Measurements from ENCODE around the gene ZGRF1. TPM values are rescaled to one million over a fixed set of nuclear protein-coding genes. Genes with fewer than 3 reads are reported as not detected.

The ZGRF1 gene
- total RNA-seq, 2 experiments from 2014 or later: 34.4 to 37.3 TPM

DNA sequence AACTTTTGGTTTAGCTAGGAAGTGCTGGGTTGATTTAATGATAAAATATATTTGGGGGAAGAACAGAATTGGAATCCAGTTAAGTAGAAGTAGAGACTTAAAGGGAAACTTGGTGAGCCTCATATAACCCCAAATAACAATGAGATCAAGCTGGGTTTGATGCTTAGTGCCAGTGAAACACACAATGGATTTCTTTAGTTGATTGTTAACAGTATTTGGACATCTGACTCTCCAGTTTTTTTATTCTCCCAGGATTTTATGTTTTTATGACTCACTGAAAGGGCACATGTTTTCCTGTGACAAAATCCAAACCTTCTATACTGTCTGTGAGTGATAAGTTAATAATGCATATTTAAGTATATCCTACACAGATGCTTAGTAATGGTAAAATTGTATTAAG, 118.0 kb downstream of the ZGRF1 start:
- H3K27ac Mint-ChIP-seq: no peak overlapping the region
- peaks cover 55% of the 10 kb centered on the region for H3K4me1 Mint-ChIP-seq
- DNase-seq: no peak

GRCh38 chr4:112517911-112518310, 118.8 kb downstream of the ZGRF1 start:
- no peak for DNase-seq
- Mint-ChIP-seq H3K9me3 (no peaks in the 10 kb centered on the region), H3K36me3 (peaks cover 6% of the 10 kb centered on the region), H3K27ac (no peak overlapping the region), H3K4me3 (peak overlapping the region; percentile 60), H3K4me1 (peaks cover 51% of the 10 kb centered on the region), H3K27me3 (peaks cover 99% of the 10 kb centered on the region)

More for the DNA sequence above, 118.0 kb downstream of the ZGRF1 start:
- no peaks in the 10 kb centered on the region for H3K9me3 Mint-ChIP-seq
- H3K36me3 Mint-ChIP-seq: peaks cover 6% of the 10 kb centered on the region
- no peak overlapping the region for H3K4me3 Mint-ChIP-seq
- peaks cover 100% of the 10 kb centered on the region for H3K27me3 Mint-ChIP-seq

GRCh38 chr4:112517067-112517634, 119.6 kb downstream of the ZGRF1 start:
- Mint-ChIP-seq H3K4me3 (peak overlapping the region; percentile 60), H3K9me3 (no peaks in the 10 kb centered on the region), H3K27me3 (peaks cover 99% of the 10 kb centered on the region), H3K27ac (no peak overlapping the region), H3K36me3 (peaks cover 6% of the 10 kb centered on the region), H3K4me1 (peaks cover 52% of the 10 kb centered on the region)
- peak; percentile 26 for DNase-seq

- peaks cover 51% of the 10 kb centered on the region for H3K4me1 Mint-ChIP-seq
- peaks cover 99% of the 10 kb centered on the region for H3K27me3 Mint-ChIP-seq
- H3K9me3 Mint-ChIP-seq: peaks cover 3% of the 10 kb centered on the region
- peaks cover 8% of the 10 kb centered on the region for H3K36me3 Mint-ChIP-seq
- no peak overlapping the region for H3K27ac Mint-ChIP-seq
- DNase-seq: peak; percentile 18
- peak overlapping the region; percentile 92 for H3K4me3 Mint-ChIP-seq
These were observed 120.1 kb downstream of the ZGRF1 start for GRCh38 chr4:112516471-112517066.

GRCh38 chr4:112516066-112516470, 120.6 kb downstream of the ZGRF1 start, which contains the start of gene NEUROG2:
Gene NEUROG2, minus strand, starts transcription at chr4:112516180. Its CDS starts 705 bp downstream, at chr4:112515475.
- Mint-ChIP-seq H3K36me3 (peaks cover 13% of the 10 kb centered on the region), H3K4me1 (peaks cover 53% of the 10 kb centered on the region)

GRCh38 chr4:112515198-112516065, 121.3 kb downstream of the ZGRF1 start:
- DNase-seq: peak; percentile 58
- Mint-ChIP-seq H3K27me3 (peaks cover 98% of the 10 kb centered on the region), H3K4me3 (peak overlapping the region; percentile 92), H3K27ac (no peak overlapping the region), H3K4me1 (peaks cover 50% of the 10 kb centered on the region), H3K9me3 (peaks cover 8% of the 10 kb centered on the region), H3K36me3 (peaks cover 11% of the 10 kb centered on the region)

More at GRCh38 chr4:112516066-112516470, 120.6 kb downstream of the ZGRF1 start, which contains the start of gene NEUROG2:
- Mint-ChIP-seq H3K27ac (no peak within 1 kb of the TSS), H3K9me3 (peaks cover 8% of the 10 kb centered on the region), H3K27me3 (peaks cover 99% of the 10 kb centered on the region), H3K4me3 (peak within 1 kb of the TSS; percentile 92)
- no peak for DNase-seq

DNA sequence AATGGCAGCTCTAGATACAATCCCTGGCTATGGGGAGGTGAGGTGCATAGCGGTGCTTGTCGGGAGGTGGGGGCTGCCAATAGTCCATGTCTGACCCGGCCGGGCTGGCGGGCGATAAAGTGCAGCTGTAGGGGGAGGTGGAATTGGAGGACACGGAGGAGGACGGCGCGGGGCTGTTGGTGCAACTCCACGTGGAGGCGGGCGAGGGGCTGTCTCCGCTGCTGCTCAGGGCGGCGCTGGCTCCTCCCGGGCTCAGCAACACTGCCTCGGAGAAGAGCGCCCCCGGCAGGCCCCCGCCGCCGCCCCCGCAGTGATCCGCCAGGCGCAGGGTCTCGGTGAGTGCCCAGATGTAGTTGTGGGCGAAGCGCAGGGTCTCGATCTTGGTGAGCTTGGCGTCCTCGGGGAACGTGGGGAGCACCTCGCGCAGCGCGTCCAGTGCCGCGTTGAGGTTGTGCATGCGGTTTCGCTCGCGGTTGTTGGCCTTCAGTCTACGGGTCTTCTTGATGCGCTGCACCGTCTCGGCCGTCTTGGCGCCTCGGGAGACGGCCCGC, 122.0 kb downstream of the ZGRF1 start:
- peaks cover 8% of the 10 kb centered on the region for H3K9me3 Mint-ChIP-seq
- no peak for DNase-seq

DNA sequence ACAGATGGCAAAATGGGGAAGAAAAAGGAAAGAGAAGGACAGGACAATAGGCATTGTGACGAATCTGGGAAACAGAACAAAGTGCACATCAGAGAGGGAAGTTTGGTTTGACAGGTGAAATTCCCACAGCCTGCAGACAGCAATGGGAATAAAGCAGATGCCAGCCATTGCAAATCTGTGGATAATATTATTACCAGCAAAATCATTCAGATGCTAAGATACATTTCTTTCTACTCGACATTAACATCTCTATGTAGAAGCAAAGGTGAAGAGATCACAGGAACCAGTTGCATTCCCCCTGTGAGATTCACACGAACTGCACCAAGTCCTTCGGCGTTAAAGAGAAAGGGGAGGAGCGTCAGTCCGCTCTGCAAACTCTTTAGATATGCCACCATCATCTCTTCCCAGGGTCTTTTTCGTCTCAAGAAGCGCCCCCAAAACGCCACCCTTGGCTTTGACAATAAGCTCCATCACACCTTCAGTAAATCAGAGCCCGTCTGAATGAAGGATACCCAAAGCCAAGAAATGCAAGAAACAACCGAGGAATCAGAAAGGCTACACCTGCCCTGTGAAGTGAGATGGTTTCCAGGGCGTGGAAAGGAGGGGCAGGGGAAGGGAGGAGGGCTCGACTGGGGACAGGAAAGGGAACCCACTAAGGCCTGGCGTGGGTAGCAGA, 122.6 kb downstream of the ZGRF1 start:
- peaks cover 98% of the 10 kb centered on the region for H3K27me3 Mint-ChIP-seq
- no peak overlapping the region for H3K27ac Mint-ChIP-seq
- peaks cover 56% of the 10 kb centered on the region for H3K4me1 Mint-ChIP-seq
- peaks cover 8% of the 10 kb centered on the region for H3K9me3 Mint-ChIP-seq
- H3K36me3 Mint-ChIP-seq: peaks cover 11% of the 10 kb centered on the region
- peak; percentile 2 for DNase-seq
- peak overlapping the region; percentile 63 for H3K4me3 Mint-ChIP-seq

More for the DNA sequence above, 122.0 kb downstream of the ZGRF1 start:
- H3K27ac Mint-ChIP-seq: no peak overlapping the region
- peak overlapping the region; percentile 63 for H3K4me3 Mint-ChIP-seq
- H3K4me1 Mint-ChIP-seq: peaks cover 50% of the 10 kb centered on the region
- H3K36me3 Mint-ChIP-seq: peaks cover 11% of the 10 kb centered on the region
- peaks cover 98% of the 10 kb centered on the region for H3K27me3 Mint-ChIP-seq

GRCh38 chr4:112511803-112512118, 124.9 kb downstream of the ZGRF1 start:
- Mint-ChIP-seq H3K4me3 (no peak overlapping the region), H3K4me1 (peaks cover 48% of the 10 kb centered on the region), H3K9me3 (peaks cover 8% of the 10 kb centered on the region), H3K36me3 (peaks cover 11% of the 10 kb centered on the region), H3K27me3 (peaks cover 98% of the 10 kb centered on the region), H3K27ac (no peak overlapping the region)
- no peak for DNase-seq

DNA sequence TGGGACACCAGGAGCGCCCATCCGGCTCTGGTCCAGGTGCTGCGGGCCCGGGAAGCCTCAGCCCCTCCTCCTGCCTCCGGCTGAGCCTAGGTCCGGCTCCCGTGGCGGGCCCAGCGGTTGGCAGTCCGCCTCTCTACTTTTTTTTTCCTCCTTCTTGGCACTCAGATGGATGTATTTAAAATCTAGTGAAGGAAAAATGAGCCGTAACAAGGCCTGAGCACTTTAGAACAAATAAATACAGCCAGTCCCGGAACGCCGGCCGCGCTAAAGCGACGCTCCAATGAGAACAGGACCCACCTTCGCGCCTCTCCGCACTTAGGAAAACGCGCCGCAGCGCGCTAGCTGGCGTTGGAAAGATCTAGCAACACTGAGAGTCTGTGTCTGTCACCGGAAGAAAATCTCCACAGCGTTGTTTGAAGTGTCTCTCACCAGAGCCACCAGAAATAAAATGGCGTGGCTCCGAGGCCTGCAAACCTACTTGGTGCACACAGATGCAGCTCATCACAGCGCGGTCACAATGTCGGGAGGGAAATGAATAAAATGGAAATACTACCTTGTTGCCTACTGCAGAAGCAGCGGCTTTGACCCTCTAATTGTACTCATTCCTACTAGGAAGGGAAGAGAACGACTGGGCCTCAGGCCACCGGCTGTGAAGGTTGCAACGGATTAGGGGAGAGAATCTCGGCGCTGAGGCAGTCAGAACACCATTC, 125.5 kb downstream of the ZGRF1 start:
- H3K4me3 Mint-ChIP-seq: peak overlapping the region; percentile 47

DNA sequence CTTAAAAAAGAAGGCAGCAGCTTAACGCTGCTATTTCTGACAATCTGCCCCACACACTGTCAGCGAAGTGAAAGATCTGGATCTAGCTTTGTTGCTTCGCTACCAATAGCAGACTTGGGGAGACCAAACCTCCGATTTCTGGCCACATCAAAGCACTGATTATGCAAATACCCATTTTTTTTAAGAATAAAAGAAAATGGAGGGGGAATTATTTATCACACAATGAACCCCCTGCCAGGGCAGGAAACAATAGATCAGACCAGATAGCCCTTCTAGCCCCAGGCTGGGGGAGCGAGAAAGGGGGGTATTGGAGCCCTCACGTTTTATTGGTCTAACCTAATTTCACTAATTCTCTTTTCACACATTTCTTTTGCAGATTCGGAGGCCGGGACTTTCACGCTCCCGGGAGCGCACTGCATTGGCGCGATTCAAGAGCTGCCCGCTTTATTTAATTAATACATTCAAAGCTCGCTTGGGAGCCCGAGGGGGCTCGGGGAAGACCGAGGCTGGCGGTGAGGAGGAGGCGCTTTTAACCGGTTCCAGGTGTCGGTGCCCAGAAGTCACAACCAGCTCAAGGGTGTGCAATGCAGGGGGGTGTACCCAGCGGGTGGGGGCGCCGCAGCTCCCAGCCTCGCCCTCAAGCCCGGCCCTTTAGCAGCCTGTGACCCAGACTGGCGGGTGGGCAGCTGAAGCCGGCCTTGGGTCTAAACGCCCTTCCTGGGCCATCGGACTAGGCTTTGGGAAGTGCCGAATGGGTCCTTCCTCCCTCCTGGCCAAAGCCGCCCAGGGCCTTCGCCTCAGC, 126.2 kb downstream of the ZGRF1 start:
- Mint-ChIP-seq H3K4me1 (peaks cover 43% of the 10 kb centered on the region), H3K4me3 (peak overlapping the region; percentile 42), H3K27me3 (peaks cover 98% of the 10 kb centered on the region), H3K36me3 (peaks cover 11% of the 10 kb centered on the region), H3K9me3 (peaks cover 8% of the 10 kb centered on the region), H3K27ac (no peak overlapping the region)
- no peak for DNase-seq

More for the DNA sequence above, 125.5 kb downstream of the ZGRF1 start:
- H3K36me3 Mint-ChIP-seq: peaks cover 11% of the 10 kb centered on the region
- H3K27me3 Mint-ChIP-seq: peaks cover 98% of the 10 kb centered on the region
- H3K4me1 Mint-ChIP-seq: peaks cover 46% of the 10 kb centered on the region
- H3K27ac Mint-ChIP-seq: no peak overlapping the region
- peaks cover 8% of the 10 kb centered on the region for H3K9me3 Mint-ChIP-seq
- no peak for DNase-seq

- H3K36me3 Mint-ChIP-seq: peaks cover 10% of the 10 kb centered on the region
- H3K4me1 Mint-ChIP-seq: peaks cover 37% of the 10 kb centered on the region
- peak overlapping the region; percentile 45 for H3K4me3 Mint-ChIP-seq
- no peak overlapping the region for H3K27ac Mint-ChIP-seq
- peak; percentile 6 for DNase-seq
- H3K9me3 Mint-ChIP-seq: peaks cover 8% of the 10 kb centered on the region
- H3K27me3 Mint-ChIP-seq: peaks cover 95% of the 10 kb centered on the region
These were observed 127.2 kb downstream of the ZGRF1 start for GRCh38 chr4:112509243-112510141.

DNA sequence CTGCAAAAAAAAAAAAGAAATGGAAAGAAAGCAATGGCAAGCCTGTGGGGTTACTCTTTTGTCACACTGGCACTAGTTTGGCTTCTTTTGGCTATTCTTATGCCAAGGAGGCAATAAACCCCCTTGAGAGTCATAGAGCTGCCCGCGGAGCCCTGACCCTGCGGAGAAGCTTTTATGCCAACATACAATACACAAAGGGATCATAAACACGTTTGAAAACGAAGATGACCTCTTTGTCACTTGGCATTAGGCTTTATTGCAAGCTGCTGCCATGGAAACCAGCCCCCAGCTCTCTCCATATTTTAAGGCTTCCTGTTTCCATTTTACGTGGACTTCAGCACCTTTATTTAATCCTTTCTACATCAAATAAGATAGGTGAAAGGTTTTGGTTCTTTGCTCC, 128.4 kb downstream of the ZGRF1 start:
- peaks cover 31% of the 10 kb centered on the region for H3K4me1 Mint-ChIP-seq
- peaks cover 8% of the 10 kb centered on the region for H3K36me3 Mint-ChIP-seq
- peaks cover 8% of the 10 kb centered on the region for H3K9me3 Mint-ChIP-seq
- DNase-seq: no peak
- no peak overlapping the region for H3K27ac Mint-ChIP-seq
- H3K4me3 Mint-ChIP-seq: no peak overlapping the region
- peaks cover 88% of the 10 kb centered on the region for H3K27me3 Mint-ChIP-seq
